ENCODE measurements around the gene SCRN2. TPM values are rescaled to one million over a fixed set of nuclear protein-coding genes. Genes with fewer than 3 reads are reported as not detected.

The SCRN2 gene
- total and polyA plus RNA-seq, 2 of the 13 experiments (the other 11 are each of a cell fraction or from before 2014, with no cell fraction given): 21.7 to 29.5 TPM

- in situ Hi-C loops (cut with HindIII; ENCODE audit: extremely low pct_ligation_motif_present, low pct_unique_long_range_greater_than_20kb) (no loop called here), intact Hi-C loops (cut with micrococcal nuclease; ENCODE audit: unreplicated experiment) (loop anchor here (5.0 kb wide), 1 partner anchor 652 kb away; no protein-coding TSS in a partner anchor)
- H3K9me3 ChIP-seq (ENCODE audit: low read length): no peaks in the 10 kb centered on the region
- H3K27me3 ChIP-seq (ENCODE audit: control insufficient read depth in 1 of 2, insufficient read depth in 2 of 2, low read length in 2 of 2): peaks cover 5 to 39% of the 10 kb centered on the region in 2 experiments
- TF ChIP-seq HBP1 (CRISPR knock-in tag; IDR thresholded peaks at IDR 0.05; ENCODE audit: low read depth) (no peak), TFE3 (CRISPR knock-in tag; IDR thresholded peaks at IDR 0.05) (no peak), ZNF124 (CRISPR knock-in tag; IDR thresholded peaks at IDR 0.05) (no peak), FIP1L1 (IDR thresholded peaks at IDR 0.05; ENCODE audit: borderline replicate concordance, insufficient read depth, low read depth, low read length) (no peak)
- ChIA-PET CTCF (ENCODE audit: low intra/inter-chr PET ratio, low total read pairs) (no interaction called here), POLR2A (interaction anchor here (0.7 kb wide), 1 partner anchor 26 kb away, joined by 3 read pairs; the partner anchor contains the start of gene SP2)
- 0% methylated on average over 1 of the region's 1 CpG for WGBS (ENCODE audit: low lambda C conversion rate)
- no peak overlapping the region for H2AFZ ChIP-seq (ENCODE audit: low read length)
- no peak overlapping the region for H3K9ac ChIP-seq (ENCODE audit: insufficient read depth, low read depth, low read length)
- no peaks in the 10 kb centered on the region for H3K4me1 ChIP-seq (ENCODE audit: insufficient read depth, low read length)
- H3K4me3 ChIP-seq (replicated peaks in 1 of 3; ENCODE audit: insufficient read depth in 1 of 3, low read depth in 2 of 3, low read length in 3 of 3): no peak overlapping the region
- H3K4me2 ChIP-seq (ENCODE audit: low read depth, low read length): no peak overlapping the region
- no peak for ATAC-seq
- FAIRE-seq: no peak
- H3K36me3 ChIP-seq (replicated peaks in 1 of 2; ENCODE audit: control insufficient read depth in 1 of 2, insufficient read depth in 2 of 2, low read length in 2 of 2): no peaks in the 10 kb centered on the region
- H3K79me2 ChIP-seq (ENCODE audit: insufficient read depth, low read length): no peaks in the 10 kb centered on the region
- DNase-seq (ENCODE audit: low spot score): peak; percentile 25
- no peak overlapping the region for H3K27ac ChIP-seq (ENCODE audit: extremely low read length, insufficient read depth, low read length)
- no TSS peak for BruUV-seq (replicated peaks)
- no peaks in the 10 kb centered on the region for H4K20me1 ChIP-seq (ENCODE audit: insufficient read depth, low read length)
Measured at GRCh38 chr17:47870056-47870455, 29.0 kb upstream of the SCRN2 start.

- intact Hi-C loops (cut with micrococcal nuclease; ENCODE audit: unreplicated experiment): no loop called here
- 22% methylated on average over 2 of the region's 2 CpGs for WGBS (ENCODE audit: low lambda C conversion rate)
- no peak overlapping the region for H3K4me3 ChIP-seq (replicated peaks in 1 of 3; ENCODE audit: insufficient read depth in 1 of 3, low read depth in 2 of 3, low read length in 3 of 3)
- no peaks in the 10 kb centered on the region for H3K79me2 ChIP-seq (ENCODE audit: insufficient read depth, low read length)
- H2AFZ ChIP-seq (ENCODE audit: low read length): no peak overlapping the region
- no TSS peak for BruUV-seq (replicated peaks)
- no peaks in the 10 kb centered on the region for H4K20me1 ChIP-seq (ENCODE audit: insufficient read depth, low read length)
- DNase-seq (ENCODE audit: low spot score) (no peak), FAIRE-seq (no peak), ATAC-seq (no peak)
- peaks cover 5 to 32% of the 10 kb centered on the region in 2 experiments for H3K27me3 ChIP-seq (ENCODE audit: control insufficient read depth in 1 of 2, insufficient read depth in 2 of 2, low read length in 2 of 2)
- POLR2A ChIA-PET: no interaction called here
- TF ChIP-seq PHF20 (CRISPR knock-in tag; IDR thresholded peaks at IDR 0.05) (no peak), ZC3H4 (CRISPR knock-in tag; IDR thresholded peaks at IDR 0.05; ENCODE audit: borderline replicate concordance) (no peak), SP2 (CRISPR knock-in tag; IDR thresholded peaks at IDR 0.05) (no peak), NCOA5 (CRISPR knock-in tag; IDR thresholded peaks at IDR 0.05) (no peak), ZNF431 (CRISPR knock-in tag; IDR thresholded peaks at IDR 0.05; ENCODE audit: borderline replicate concordance, low read depth) (no peak), ZNF737 (CRISPR knock-in tag; IDR thresholded peaks at IDR 0.05; ENCODE audit: borderline replicate concordance) (no peak), MBNL3 (CRISPR knock-in tag; conservative IDR thresholded peaks at IDR 0.05) (no peak), EZH2 (conservative IDR thresholded peaks at IDR 0.05; ENCODE audit: low read depth, low read length) (no peak), SALL2 (CRISPR knock-in tag; IDR thresholded peaks at IDR 0.05) (no peak), GRHL1 (CRISPR knock-in tag; conservative IDR thresholded peaks at IDR 0.05) (no peak), TMF1 (CRISPR knock-in tag; IDR thresholded peaks at IDR 0.05; ENCODE audit: low read depth) (no peak)
- in situ Hi-C loops (cut with HindIII; ENCODE audit: extremely low pct_ligation_motif_present, low pct_unique_long_range_greater_than_20kb): no loop called here
- no peaks in the 10 kb centered on the region for H3K4me1 ChIP-seq (ENCODE audit: insufficient read depth, low read length)
- H3K9ac ChIP-seq (ENCODE audit: insufficient read depth, low read depth, low read length): no peak overlapping the region
- H3K27ac ChIP-seq (ENCODE audit: extremely low read length, insufficient read depth, low read length): no peak overlapping the region
- H3K36me3 ChIP-seq (replicated peaks in 1 of 2; ENCODE audit: control insufficient read depth in 1 of 2, insufficient read depth in 2 of 2, low read length in 2 of 2): no peaks in the 10 kb centered on the region
- no peak overlapping the region for H3K4me2 ChIP-seq (ENCODE audit: low read depth, low read length)
- CTCF ChIA-PET (ENCODE audit: low intra/inter-chr PET ratio, low total read pairs): no interaction called here
- H3K9me3 ChIP-seq (ENCODE audit: low read length): no peaks in the 10 kb centered on the region
Measured at GRCh38 chr17:47869114-47869513, 28.0 kb upstream of the SCRN2 start.

Data from HepG2 (cell line).